GM12878 (cell line): ENCODE results near the gene GRPEL2. TPM values are rescaled to one million over a fixed set of nuclear protein-coding genes. Genes with fewer than 3 reads are reported as not detected.

Source experiments
- ATAC-seq: fragments of 200-7000 bp; cut with Tn5 transposase; 3 replicates; pipeline ENCODE4 v1.9.1; 2020; ENCODE audit warnings: mild to moderate bottlenecking, moderate library complexity
- BruUV-seq: library from RNA; stranded (reverse); fragments of 400-500 nt; replicated peaks from 2 replicates; lab custom pipeline; 2021; lab: Mats Ljungman, UMichigan
- CTCF ChIA-PET: fragments of 300-600 bp; sonication (Branson Sonifier 250); formaldehyde crosslinking; extraction: SDS; loops from one replicate; lab custom pipeline; 2021; ENCODE audit warnings: inconsistent platforms; lab: Yijun Ruan, JAX
- POLR2A ChIA-PET: fragments of 350-600 bp; formaldehyde crosslinking; extraction: SDS; loops from one replicate; lab custom pipeline; 2021; ENCODE audit warnings: inconsistent platforms; lab: Charles Lee
- RAD21 ChIA-PET: fragments of 300-600 bp; sonication (Branson Sonifier 250); formaldehyde crosslinking; loops from one replicate; lab custom pipeline; 2023; ENCODE audit warnings: antibody characterized with exemption; ENCODE audit not compliant: unreplicated experiment; lab: Charles Lee
- SMC1A ChIA-PET: fragments of 300-600 bp; sonication (Branson Sonifier 250); formaldehyde crosslinking; loops from one replicate; lab custom pipeline; 2023; ENCODE audit not compliant: unreplicated experiment, uncharacterized antibody; lab: Charles Lee
- DNase-seq: peaks from one replicate; pipeline ENCODE4 v3.0.0-alpha.2; 2011; ENCODE audit warnings: low read depth, low spot score
- FAIRE-seq: peaks from 3 replicates; lab custom pipeline; 2011; peaks lifted over from hg19 to GRCh38; lab: Jason Lieb, UNC
- H2AFZ ChIP-seq: 2 replicates; pipeline ENCODE4 v1.6.0; 2011; ENCODE audit warnings: low read depth, low read length, control low read depth; ENCODE audit not compliant: control insufficient read depth
- H3K27ac ChIP-seq: 2 replicates; pipeline ENCODE4 v1.5.1; 2011; ENCODE audit warnings: control low read depth; ENCODE audit not compliant: control insufficient read depth, insufficient read depth
- H3K27me3 ChIP-seq, 2 experiments: replicated peaks in 1 of 2; 2 replicates each; pipeline versions ENCODE4 v1.6.0 to v1.6.1; 2011; ENCODE audit warnings: low read length in 1 of 2; ENCODE audit not compliant: control insufficient read depth in 2 of 2, insufficient read depth in 2 of 2
- H3K36me3 ChIP-seq, 2 experiments: 2 replicates each; pipeline ENCODE4 v1.5.1; 2011; ENCODE audit warnings: low read length in 1 of 2; ENCODE audit not compliant: control insufficient read depth in 2 of 2, insufficient read depth in 2 of 2
- H3K4me1 ChIP-seq: 2 replicates; pipeline ENCODE4 v1.6.1; 2011; ENCODE audit warnings: mild to moderate bottlenecking, low read length, moderate library complexity, mixed read lengths; ENCODE audit not compliant: control insufficient read depth, insufficient read depth
- H3K4me2 ChIP-seq: 2 replicates; pipeline ENCODE4 v1.6.0; 2011; ENCODE audit warnings: control low read depth; ENCODE audit not compliant: control insufficient read depth, insufficient read depth
- H3K4me3 ChIP-seq: fragments of 200-600 bp; sonication (generic); 2 replicates; pipeline ENCODE4 v1.5.1; 2016
- H3K79me2 ChIP-seq: 2 replicates; pipeline ENCODE4 v1.6.0; 2011; ENCODE audit warnings: low read length; ENCODE audit not compliant: control insufficient read depth, insufficient read depth
- H3K9ac ChIP-seq: 2 replicates; pipeline ENCODE4 v1.8.0; 2011; ENCODE audit warnings: low read length, control low read depth, mixed read lengths; ENCODE audit not compliant: control insufficient read depth, insufficient read depth
- H3K9me3 ChIP-seq: replicated peaks from 3 replicates; pipeline ENCODE4 v1.5.1; 2011; ENCODE audit warnings: mild to moderate bottlenecking, low read length; ENCODE audit not compliant: control insufficient read depth, insufficient read depth
- H4K20me1 ChIP-seq: 2 replicates; pipeline ENCODE4 v1.6.0; 2011; ENCODE audit not compliant: control insufficient read depth, insufficient read depth
- FOXK2 ChIP-seq: fragments of 450-650 bp; IDR thresholded peaks from 2 replicates; pipeline ENCODE4 v1.6.1; 2017; ENCODE audit warnings: mild to moderate bottlenecking, moderate library complexity
- FOXM1 ChIP-seq: IDR thresholded peaks from 2 replicates; pipeline ENCODE4 v1.6.1; 2012; ENCODE audit warnings: low read depth, mild to moderate bottlenecking, inconsistent platforms, low read length, moderate library complexity
- GABPA ChIP-seq: IDR thresholded peaks from 2 replicates; pipeline ENCODE4 v1.6.1; 2014; ENCODE audit warnings: antibody characterized with exemption, low read depth, mild to moderate bottlenecking, inconsistent platforms
- MEF2A ChIP-seq: IDR thresholded peaks from 2 replicates; pipeline ENCODE4 v1.6.1; 2011; ENCODE audit warnings: low read depth, mild to moderate bottlenecking, low read length, moderate library complexity; ENCODE audit not compliant: insufficient read depth
- MXI1 ChIP-seq: fragments of 150-350 bp; IDR thresholded peaks from 2 replicates; pipeline ENCODE4 v1.6.1; 2011; ENCODE audit warnings: low read depth, mild to moderate bottlenecking, inconsistent platforms, low read length, improper control_type of control experiment
- NKRF ChIP-seq: fragments of 450-650 bp; conservative IDR thresholded peaks from 2 replicates; pipeline ENCODE4 v1.6.1; 2017; ENCODE audit warnings: mild to moderate bottlenecking, moderate library complexity
- NR2C2 ChIP-seq: IDR thresholded peaks from 2 replicates; pipeline ENCODE4 v1.6.1; 2011; ENCODE audit warnings: borderline replicate concordance, low read depth; ENCODE audit not compliant: control insufficient read depth, insufficient read length
- RAD21 ChIP-seq: IDR thresholded peaks from 2 replicates; pipeline ENCODE4 v1.6.1; 2011; ENCODE audit warnings: mild to moderate bottlenecking, low read depth, low read length, moderate library complexity; ENCODE audit not compliant: insufficient read depth
- SMC3 ChIP-seq: IDR thresholded peaks from 2 replicates; pipeline ENCODE4 v1.6.1; 2011; ENCODE audit warnings: low read length, improper control_type of control experiment, borderline replicate concordance
- SRF ChIP-seq, 2 experiments: IDR thresholded peaks; 2 replicates each; pipeline ENCODE4 v1.6.1; 2011; ENCODE audit warnings: low read depth in 2 of 2, low read length in 2 of 2, mild to moderate bottlenecking in 1 of 2, moderate library complexity in 1 of 2
- YY1 ChIP-seq: IDR thresholded peaks from 2 replicates; pipeline ENCODE4 v1.6.1; 2011; ENCODE audit warnings: low read depth, mild to moderate bottlenecking, low read length
- WGBS: methylation state at CpG from one replicate; pipeline ENCODE4 v1.1.6; 2016; ENCODE audit warnings: low lambda C conversion rate; ENCODE audit not compliant: insufficient replicate concordance, insufficient coverage; ENCODE audit errors: missing lambda C conversion rate; 5-methylcytosine and 5-hydroxymethylcytosine counted together
- in situ Hi-C: fragments of 300-500 bp; cut with MboI; formaldehyde crosslinking; loops from 9 replicates; pipeline ENCODE4 v1.14.3; 2018; ENCODE audit warnings: mixed read lengths
- intact Hi-C: fragments of 100-400 bp; cut with micrococcal nuclease; formaldehyde crosslinking; loops from one replicate; pipeline ENCODE4 v1.14.2; 2022; ENCODE audit not compliant: unreplicated experiment
- polyA plus RNA-seq, 11 experiments: library from polyadenylated mRNA; depleted of rRNA in 4 of 11; unstranded in 6 of 11; stranded (reverse) in 5 of 11; fragments of >200 nt; fragmentation: Nextera tagmentation in 4 of 11; fragmentation: Illumina TruSeq in 1 of 11; extraction: Ambion mirVana in 4 of 11; extraction: Trizol in 1 of 11; gene quantifications; 1 replicate in 1 of 11; 2 replicates in 10 of 11; pipeline versions ENCODE4 v1.2.1 to v1.2.3, GENCODE V29; 2011 to 2016; ENCODE audit warnings: inconsistent platforms in 2 of 11, missing spikeins in 2 of 11, low read depth in 1 of 11
- total RNA-seq, 4 experiments: library from RNA; depleted of rRNA in 3 of 4; stranded (reverse); fragments of >200 nt in 3 of 4; fragmentation: Illumina TruSeq in 1 of 4; extraction: Trizol in 1 of 4; gene quantifications; 2 replicates each; pipeline versions ENCODE4 v1.2.1 to v1.2.3, GENCODE V29; 2013 to 2021

The GRPEL2 gene
- total and polyA plus RNA-seq, 10 of the 15 experiments (the other 5 are each of a cell fraction or from before 2014, with no cell fraction given): 4.4 to 20.2 (median 14.1) TPM

GRCh38 chr5:149315753-149316152, 29.5 kb upstream of the GRPEL2 start:
- Histone ChIP-seq H3K9ac (no peak overlapping the region), H3K27me3 (no peaks in the 10 kb centered on the region; a peak in 1 of 4 replicates), H3K36me3 (no peaks in the 10 kb centered on the region), H3K4me3 (no peak overlapping the region), H3K79me2 (no peaks in the 10 kb centered on the region), H3K9me3 (no peaks in the 10 kb centered on the region), H3K4me2 (no peak overlapping the region), H3K4me1 (no peaks in the 10 kb centered on the region), H3K27ac (no peak overlapping the region), H2AFZ (no peak overlapping the region), H4K20me1 (no peaks in the 10 kb centered on the region)
- 47% methylated on average over 6 of the region's 6 CpGs for WGBS
- in situ Hi-C loops: no loop called here
- ChIA-PET CTCF (interaction anchor here (0.8 to 8.0 kb wide), 9 partner anchors 41 to 257 kb away, joined by 3 to 118 read pairs (median 4); no protein-coding TSS in a partner anchor), POLR2A (no interaction called here), SMC1A (interaction anchor here (1.6 kb wide), 1 partner anchor 52 kb away, joined by 7 read pairs; no protein-coding TSS in a partner anchor), RAD21 (interaction anchor here (1.6 to 2.0 kb wide), 2 partner anchors 52 to 56 kb away, joined by 5 to 8 read pairs; no protein-coding TSS in a partner anchor)
- FAIRE-seq: no peak
- intact Hi-C loops: no loop called here
- BruUV-seq: no TSS peak
- no peak for DNase-seq
- ATAC-seq: no peak
- TF ChIP-seq NR2C2 (no peak), SMC3 (no peak), GABPA (no peak), NKRF (no peak), FOXK2 (no peak), FOXM1 (no peak), MEF2A (no peak), SRF (IDR thresholded peaks at IDR 0.05; ENCODE audit: low read depth in 2 of 2, low read length in 2 of 2) (no peak), YY1 (no peak), RAD21 (no peak), MXI1 (no peak)
